Hair follicle dermal papilla cell (primary cell): ENCODE data around the gene KNSTRN. TPM values are rescaled to one million over a fixed set of nuclear protein-coding genes. Genes with fewer than 3 reads are reported as not detected.

Experiments
- total RNA-seq: library from RNA; depleted of rRNA; stranded (reverse); fragments of >200 nt; gene quantifications from 2 replicates; pipeline ENCODE4 v1.2.3, GENCODE V29; 2012

KNSTRN gene
- total RNA-seq = 10.9 and 12.0 TPM in 2 replicates

GRCh38 chr15:40382580-40383456 is at the start of gene KNSTRN:
KNSTRN (plus strand) TSS chr15:40382721; CDS start chr15:40382836, 115 bp downstream.

GRCh38 chr15:40340740-40341400 is 41.7 kb upstream of the KNSTRN start, which contains the start of gene CCDC9B:
CCDC9B (minus strand) TSS chr15:40340939; CDS start chr15:40340819, 120 bp downstream.

GRCh38 chr15:40357723-40358470 is 24.6 kb upstream of the KNSTRN start, which contains the start of gene DISP2:
DISP2 (plus strand) TSS chr15:40358219; CDS start chr15:40358322, 103 bp downstream.

GRCh38 chr15:40405501-40406381 is 23.2 kb downstream of the KNSTRN start, which contains the start of gene IVD:
IVD (plus strand) TSS chr15:40405795; CDS start chr15:40405828, 33 bp downstream.

GRCh38 chr15:40440743-40441564 is 58.4 kb downstream of the KNSTRN start, which contains the start of gene BAHD1:
BAHD1 (plus strand) TSS chr15:40440953; CDS start chr15:40458465, 17,512 bp downstream.

Other genes with a start within 250 kb of the KNSTRN start
- gene BUB1B, start 221.7 kb upstream of the KNSTRN start, total RNA-seq = 2.4 and 5.0 TPM in 2 replicates
- gene PAK6, start 143.7 kb upstream of the KNSTRN start, total RNA-seq = 0.12 and 0.32 TPM in 2 replicates
- gene ANKRD63, start 99.7 kb upstream of the KNSTRN start, total RNA-seq = not detected in 2 replicates
- gene PLCB2, start 74.8 kb upstream of the KNSTRN start, total RNA-seq = 0.12 and 0.49 TPM in 2 replicates
- 12.2 and 13.4 TPM in 2 replicates for gene INAFM2, start 59.0 kb upstream of the KNSTRN start, total RNA-seq
- 31.0 and 35.0 TPM in 2 replicates for gene CCDC9B, start 41.8 kb upstream of the KNSTRN start, total RNA-seq
- not detected in 2 replicates for gene PHGR1, start 31.7 kb upstream of the KNSTRN start, total RNA-seq
- gene DISP2, start 24.5 kb upstream of the KNSTRN start, total RNA-seq = 0.49 and 0.65 TPM in 2 replicates
- gene IVD, start 23.1 kb downstream of the KNSTRN start, total RNA-seq = 53.2 and 57.8 TPM in 2 replicates
- 13.7 and 17.8 TPM in 2 replicates for gene BAHD1, start 58.2 kb downstream of the KNSTRN start, total RNA-seq
- 15.5 and 18.7 TPM in 2 replicates for gene CHST14, start 88.3 kb downstream of the KNSTRN start, total RNA-seq
- gene CCDC32, start 182.3 kb downstream of the KNSTRN start, total RNA-seq = 19.4 and 21.3 TPM in 2 replicates
- 10.8 and 11.7 TPM in 2 replicates for gene RPUSD2, start 186.6 kb downstream of the KNSTRN start, total RNA-seq
- gene KNL1, start 211.5 kb downstream of the KNSTRN start, total RNA-seq = 2.9 and 3.6 TPM in 2 replicates